Measurements from ENCODE around the gene CNOT4. TPM values are rescaled to one million over a fixed set of nuclear protein-coding genes. Genes with fewer than 3 reads are reported as not detected.

Gene CNOT4
- total and polyA plus RNA-seq, 2 of the 8 experiments (the other 6 are each of a cell fraction or from before 2014, with no cell fraction given): 10.9 to 25.8 TPM

DNA sequence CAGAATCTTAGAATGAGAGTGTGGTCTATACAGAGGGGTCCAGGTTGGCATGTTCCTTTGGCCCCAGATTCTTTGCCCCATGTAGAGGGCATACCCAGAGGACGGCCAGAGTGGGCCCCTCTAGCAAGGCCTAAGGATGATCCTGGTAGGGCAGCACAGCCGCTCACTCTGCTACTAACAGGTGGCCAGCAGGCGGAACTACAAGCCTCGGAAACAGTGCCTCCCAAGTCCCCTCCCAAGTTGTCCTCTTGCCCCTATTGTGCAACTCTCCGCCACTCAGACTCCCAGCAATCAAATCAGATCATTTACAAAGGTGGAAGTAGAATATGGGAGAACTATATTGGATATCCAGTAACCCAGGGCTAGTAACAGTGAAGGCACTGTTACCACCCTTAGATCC lies 168.9 kb downstream of the CNOT4 start:
- Histone ChIP-seq H3K4me2 (ENCODE audit: insufficient read depth in 1 of 2, low read depth in 2 of 2, low read length in 2 of 2) (no peak overlapping the region), H3K4ac (replicated peaks; ENCODE audit: insufficient read length, low read depth, low read length) (no peak overlapping the region), H2BK120ac (replicated peaks; ENCODE audit: low read depth, low read length) (no peak overlapping the region), H4K20me1 (replicated peaks in 1 of 2; ENCODE audit: control insufficient read depth in 1 of 2, insufficient read depth in 2 of 2, low read length in 2 of 2) (no peaks in the 10 kb centered on the region), H3K27ac (ENCODE audit: low read depth, low read length) (no peak overlapping the region), H3K79me2 (ENCODE audit: control insufficient read depth in 1 of 2, insufficient read depth in 2 of 2, low read length in 2 of 2) (no peaks in the 10 kb centered on the region), H2BK15ac (ENCODE audit: low read length) (no peak overlapping the region), H3K9ac (replicated peaks in 1 of 4; ENCODE audit: extremely low read depth in 1 of 4, low read depth in 3 of 4, low read length in 3 of 4) (no peak overlapping the region), H3K27me3 (replicated peaks in 1 of 4; ENCODE audit: control insufficient read depth in 3 of 4, extremely low read depth in 1 of 4, insufficient read depth in 3 of 4, low read length in 3 of 4) (no peaks in the 10 kb centered on the region), H4K5ac (ENCODE audit: insufficient read length, low read depth, low read length) (no peak overlapping the region), H3K56ac (replicated peaks; ENCODE audit: insufficient read length, low read depth, low read length) (no peak overlapping the region), H3K14ac (ENCODE audit: insufficient read length) (no peak overlapping the region), H3K9me3 (ENCODE audit: insufficient read depth in 2 of 2, low read depth in 1 of 2, low read length in 1 of 2) (no peaks in the 10 kb centered on the region), H3K18ac (ENCODE audit: extremely low read depth, low read length) (no peak overlapping the region), H2AFZ (ENCODE audit: low read length) (no peak overlapping the region), H2BK12ac (ENCODE audit: low read depth, low read length) (no peak overlapping the region), H2BK5ac (ENCODE audit: low read depth, low read length) (no peak overlapping the region), H3K23ac (ENCODE audit: insufficient read length) (no peak overlapping the region), H3K23me2 (ENCODE audit: low read depth, low read length) (no peaks in the 10 kb centered on the region), H2AK5ac (ENCODE audit: low read depth, low read length) (no peak overlapping the region), H3K36me3 (ENCODE audit: control insufficient read depth in 2 of 4, insufficient read depth in 4 of 4, low read length in 3 of 4) (no peaks in the 10 kb centered on the region), H3K4me1 (replicated peaks in 1 of 4; ENCODE audit: control insufficient read depth in 3 of 4, insufficient read depth in 4 of 4, low read length in 3 of 4) (no peaks in the 10 kb centered on the region; a peak in 1 of 7 replicates), H2BK20ac (ENCODE audit: low read length) (no peak overlapping the region), H4K8ac (ENCODE audit: extremely low read depth, insufficient read depth, low read length) (no peak overlapping the region), H4K91ac (replicated peaks; ENCODE audit: insufficient read length, low read length) (no peak overlapping the region), H3K79me1 (ENCODE audit: low read depth, low read length) (no peaks in the 10 kb centered on the region), H3K4me3 (ENCODE audit: extremely low read depth in 1 of 4, insufficient read depth in 2 of 4, low read depth in 3 of 4, low read length in 4 of 4) (no peak overlapping the region)
- CTCF ChIA-PET (ENCODE audit: partially characterized antibody): interaction anchor here (0.8 to 4.5 kb wide), 9 partner anchors 10 to 66 kb away, joined by 3 to 51 read pairs (median 5); no protein-coding TSS in a partner anchor
- WGBS, 2 experiments (ENCODE audit: extremely low coverage in 1 of 2, insufficient coverage in 1 of 2, insufficient read length in 1 of 2, insufficient replicate concordance in 2 of 2, low coverage in 1 of 2, low lambda C conversion rate in 2 of 2, missing lambda C conversion rate in 1 of 2): 85% methylated on average over 5 of the region's 5 CpGs; no CpG with 5 or more reads in 1 of the 2 experiments
- FAIRE-seq (no peak), DNase-seq (ENCODE audit: low read depth in 1 of 2, low spot score in 2 of 2) (no peak)
- TF ChIP-seq JUND (IDR thresholded peaks at IDR 0.05; ENCODE audit: low read length) (no peak), CTCF (IDR thresholded peaks at IDR 0.05; ENCODE audit: control extremely low read depth in 1 of 3, insufficient read depth in 1 of 3, low read depth in 1 of 3, low read length in 3 of 3) (peak; percentile 20 to 31 (median 20)), TAF1 (IDR thresholded peaks at IDR 0.05; ENCODE audit: low read depth, low read length) (no peak), CEBPB (IDR thresholded peaks at IDR 0.05; ENCODE audit: low read depth, low read length) (peak; percentile 94), TEAD4 (IDR thresholded peaks at IDR 0.05; ENCODE audit: low read depth, low read length) (no peak), RAD21 (IDR thresholded peaks at IDR 0.05 in 1 of 2, conservative IDR thresholded peaks at IDR 0.05 in 1 of 2; ENCODE audit: low read depth in 2 of 2, low read length in 2 of 2) (peak; percentile 31 to 48; a peak in 3 of 4 replicates)
- POLR2A ChIA-PET (ENCODE audit: partially characterized antibody): no interaction called here
